ENCODE results near the gene PPM1N. TPM values are rescaled to one million over a fixed set of nuclear protein-coding genes. Genes with fewer than 3 reads are reported as not detected.
A peak's percentile ranks its signal among the peaks of the same experiment; 100 is the strongest.

PPM1N gene
- polyA plus RNA-seq, 2 of the 4 experiments (the other 2 are of a cell fraction), result 9.2 to 10.5 TPM

GRCh38 chr19:45468803-45469131 is 29.5 kb upstream of the PPM1N start:
- ATAC-seq (peak; percentile 19 to 34), FAIRE-seq (no peak), DNase-seq (ENCODE audit: low read depth in 1 of 2, low spot score in 1 of 2) (peak in 1 of 2 experiments; percentile 66)
- ChIA-PET CTCF (interaction anchor here (1.4 to 33.4 kb wide), 7 partner anchors 10 to 225 kb away, joined by 3 to 1883 read pairs (median 11); partner anchors contain the start of gene ERCC1), POLR2A (interaction anchor here (0.5 to 3.5 kb wide), 15 partner anchors 9 to 290 kb away, joined by 3 to 40 read pairs (median 5); partner anchors contain the start of genes BLOC1S3, ERCC1 and TRAPPC6A)
- Histone ChIP-seq H3K4me2 (peak overlapping the region; percentile 96), H3K4me1 (peaks cover 24% of the 10 kb centered on the region), H3K4me3 (peak overlapping the region; percentile 58), H3K27ac (peak overlapping the region; percentile 54 to 86), H3K9me3 (no peaks in the 10 kb centered on the region)
- WGBS (ENCODE audit: missing lambda C conversion rate), result 1% methylated on average over 18 of the region's 19 CpGs
- no peak for TF ChIP-seq CEBPB (IDR thresholded peaks at IDR 0.05)
- TF ChIP-seq FOXS1 (CRISPR knock-in tag; IDR thresholded peaks at IDR 0.05), result no peak
- TF ChIP-seq RFX5 (IDR thresholded peaks at IDR 0.05), result no peak
- TF ChIP-seq, protein P1, sequence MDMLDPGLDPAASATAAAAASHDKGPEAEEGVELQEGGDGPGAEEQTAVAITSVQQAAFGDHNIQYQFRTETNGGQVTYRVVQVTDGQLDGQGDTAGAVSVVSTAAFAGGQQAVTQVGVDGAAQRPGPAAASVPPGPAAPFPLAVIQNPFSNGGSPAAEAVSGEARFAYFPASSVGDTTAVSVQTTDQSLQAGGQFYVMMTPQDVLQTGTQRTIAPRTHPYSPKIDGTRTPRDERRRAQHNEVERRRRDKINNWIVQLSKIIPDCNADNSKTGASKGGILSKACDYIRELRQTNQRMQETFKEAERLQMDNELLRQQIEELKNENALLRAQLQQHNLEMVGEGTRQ (IDR thresholded peaks at IDR 0.05), result no peak
- TF ChIP-seq HOXB5 (CRISPR knock-in tag; IDR thresholded peaks at IDR 0.05), result no peak
- TF ChIP-seq RNF2 (IDR thresholded peaks at IDR 0.05; ENCODE audit: borderline replicate concordance, low read depth), result no peak
- TF ChIP-seq NFE2L2 (conservative IDR thresholded peaks at IDR 0.05; ENCODE audit: low read length), result no peak
- TF ChIP-seq E2F6 (IDR thresholded peaks at IDR 0.05; ENCODE audit: borderline replicate concordance, low read depth), result no peak
- no peak for TF ChIP-seq RCOR1 (IDR thresholded peaks at IDR 0.05; ENCODE audit: low read depth, low read length)
- TF ChIP-seq ESRRA (IDR thresholded peaks at IDR 0.05; ENCODE audit: borderline replicate concordance, low read length), result no peak
- no peak for TF ChIP-seq PHF8 (IDR thresholded peaks at IDR 0.05; ENCODE audit: borderline replicate concordance, low read depth)
- no peak for TF ChIP-seq JUN (IDR thresholded peaks at IDR 0.05)
- no peak for TF ChIP-seq TFCP2L1 (CRISPR knock-in tag; IDR thresholded peaks at IDR 0.05)
- no peak for TF ChIP-seq EHMT2 (IDR thresholded peaks at IDR 0.05; ENCODE audit: low read depth)
- no peak for TF ChIP-seq POLR2AphosphoS2 (conservative IDR thresholded peaks at IDR 0.05; ENCODE audit: low read length)
- TF ChIP-seq, protein P2, sequence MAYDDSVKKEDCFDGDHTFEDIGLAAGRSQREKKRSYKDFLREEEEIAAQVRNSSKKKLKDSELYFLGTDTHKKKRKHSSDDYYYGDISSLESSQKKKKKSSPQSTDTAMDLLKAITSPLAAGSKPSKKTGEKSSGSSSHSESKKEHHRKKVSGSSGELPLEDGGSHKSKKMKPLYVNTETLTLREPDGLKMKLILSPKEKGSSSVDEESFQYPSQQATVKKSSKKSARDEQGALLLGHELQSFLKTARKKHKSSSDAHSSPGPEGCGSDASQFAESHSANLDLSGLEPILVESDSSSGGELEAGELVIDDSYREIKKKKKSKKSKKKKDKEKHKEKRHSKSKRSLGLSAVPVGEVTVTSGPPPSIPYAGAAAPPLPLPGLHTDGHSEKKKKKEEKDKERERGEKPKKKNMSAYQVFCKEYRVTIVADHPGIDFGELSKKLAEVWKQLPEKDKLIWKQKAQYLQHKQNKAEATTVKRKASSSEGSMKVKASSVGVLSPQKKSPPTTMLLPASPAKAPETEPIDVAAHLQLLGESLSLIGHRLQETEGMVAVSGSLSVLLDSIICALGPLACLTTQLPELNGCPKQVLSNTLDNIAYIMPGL (CRISPR knock-in tag; IDR thresholded peaks at IDR 0.05; ENCODE audit: borderline replicate concordance), result peak; percentile 44; the same call in 1 of the 2 replicates
- TF ChIP-seq NR3C1 (IDR thresholded peaks at IDR 0.05), result no peak
- no peak for TF ChIP-seq JUNB (IDR thresholded peaks at IDR 0.05)
- peak; percentile 56; the same call in 1 of the 2 replicates for TF ChIP-seq ATOH8 (CRISPR knock-in tag; IDR thresholded peaks at IDR 0.05; ENCODE audit: low read depth)
- TF ChIP-seq MAFK (IDR thresholded peaks at IDR 0.05; ENCODE audit: partially characterized antibody), result no peak
- no peak; the same call in none of the 2 replicates for TF ChIP-seq FOSB (CRISPR knock-in tag; IDR thresholded peaks at IDR 0.05)
- TF ChIP-seq BHLHE40 (IDR thresholded peaks at IDR 0.05; ENCODE audit: low read depth, low read length), result no peak
- no peak for TF ChIP-seq CHD4 (IDR thresholded peaks at IDR 0.05; ENCODE audit: borderline replicate concordance)
- TF ChIP-seq SREBF2 (IDR thresholded peaks at IDR 0.05), result no peak
- TF ChIP-seq ZSCAN20 (CRISPR knock-in tag; IDR thresholded peaks at IDR 0.05), result no peak
- no peak for TF ChIP-seq GATA3 (IDR thresholded peaks at IDR 0.05; ENCODE audit: borderline replicate concordance)
- no peak for TF ChIP-seq ZC3H11A (IDR thresholded peaks at IDR 0.05)
- TF ChIP-seq, protein P3, sequence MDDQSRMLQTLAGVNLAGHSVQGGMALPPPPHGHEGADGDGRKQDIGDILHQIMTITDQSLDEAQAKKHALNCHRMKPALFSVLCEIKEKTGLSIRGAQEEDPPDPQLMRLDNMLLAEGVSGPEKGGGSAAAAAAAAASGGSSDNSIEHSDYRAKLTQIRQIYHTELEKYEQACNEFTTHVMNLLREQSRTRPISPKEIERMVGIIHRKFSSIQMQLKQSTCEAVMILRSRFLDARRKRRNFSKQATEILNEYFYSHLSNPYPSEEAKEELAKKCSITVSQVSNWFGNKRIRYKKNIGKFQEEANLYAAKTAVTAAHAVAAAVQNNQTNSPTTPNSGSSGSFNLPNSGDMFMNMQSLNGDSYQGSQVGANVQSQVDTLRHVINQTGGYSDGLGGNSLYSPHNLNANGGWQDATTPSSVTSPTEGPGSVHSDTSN (IDR thresholded peaks at IDR 0.05), result no peak
- TF ChIP-seq RAD21 (conservative IDR thresholded peaks at IDR 0.05 in 1 of 2, IDR thresholded peaks at IDR 0.05 in 1 of 2), result no peak
- TF ChIP-seq EP300 (IDR thresholded peaks at IDR 0.05), result no peak
- no peak for TF ChIP-seq KDM1A (IDR thresholded peaks at IDR 0.05; ENCODE audit: low read depth)
- no peak for TF ChIP-seq RARB (CRISPR knock-in tag; IDR thresholded peaks at IDR 0.05)
- no peak for TF ChIP-seq CBX2 (IDR thresholded peaks at IDR 0.05; ENCODE audit: borderline replicate concordance, low read depth)
- peak; percentile 32 for TF ChIP-seq CHD2 (IDR thresholded peaks at IDR 0.05; ENCODE audit: low read length, partially characterized antibody)
- TF ChIP-seq, protein P4, sequence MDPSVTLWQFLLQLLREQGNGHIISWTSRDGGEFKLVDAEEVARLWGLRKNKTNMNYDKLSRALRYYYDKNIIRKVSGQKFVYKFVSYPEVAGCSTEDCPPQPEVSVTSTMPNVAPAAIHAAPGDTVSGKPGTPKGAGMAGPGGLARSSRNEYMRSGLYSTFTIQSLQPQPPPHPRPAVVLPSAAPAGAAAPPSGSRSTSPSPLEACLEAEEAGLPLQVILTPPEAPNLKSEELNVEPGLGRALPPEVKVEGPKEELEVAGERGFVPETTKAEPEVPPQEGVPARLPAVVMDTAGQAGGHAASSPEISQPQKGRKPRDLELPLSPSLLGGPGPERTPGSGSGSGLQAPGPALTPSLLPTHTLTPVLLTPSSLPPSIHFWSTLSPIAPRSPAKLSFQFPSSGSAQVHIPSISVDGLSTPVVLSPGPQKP (IDR thresholded peaks at IDR 0.05; ENCODE audit: low read depth, low read length), result no peak
- TF ChIP-seq MAZ (IDR thresholded peaks at IDR 0.05; ENCODE audit: borderline replicate concordance, low read depth, low read length), result 0 out of 2 replicates have a peak, but pooled peaks have one; percentile 39
- no peak for TF ChIP-seq EHF (CRISPR knock-in tag; IDR thresholded peaks at IDR 0.05)
- TF ChIP-seq MYC (IDR thresholded peaks at IDR 0.05; ENCODE audit: borderline replicate concordance, low read length), result peak; percentile 57; the same call in 1 of the 2 replicates
